Measurements from ENCODE around the gene SYT10.

Gene SYT10

GRCh38 chr12:33455096-33455495, 15.5 kb upstream of the SYT10 start:
- DNase-seq (ENCODE audit: low read depth) = no peak
- H3K4me3 ChIP-seq (ENCODE audit: low read depth, low read length) = no peak overlapping the region
- no peak for TF ChIP-seq CTCF (conservative IDR thresholded peaks at IDR 0.05; ENCODE audit: low read depth, low read length)

- H3K4me3 ChIP-seq (ENCODE audit: low read depth, low read length) = no peak overlapping the region
- no peak for TF ChIP-seq CTCF (conservative IDR thresholded peaks at IDR 0.05; ENCODE audit: low read depth, low read length)
- DNase-seq (ENCODE audit: low read depth) = no peak
Measured at GRCh38 chr12:33450480-33450879, 10.9 kb upstream of the SYT10 start.

DNA sequence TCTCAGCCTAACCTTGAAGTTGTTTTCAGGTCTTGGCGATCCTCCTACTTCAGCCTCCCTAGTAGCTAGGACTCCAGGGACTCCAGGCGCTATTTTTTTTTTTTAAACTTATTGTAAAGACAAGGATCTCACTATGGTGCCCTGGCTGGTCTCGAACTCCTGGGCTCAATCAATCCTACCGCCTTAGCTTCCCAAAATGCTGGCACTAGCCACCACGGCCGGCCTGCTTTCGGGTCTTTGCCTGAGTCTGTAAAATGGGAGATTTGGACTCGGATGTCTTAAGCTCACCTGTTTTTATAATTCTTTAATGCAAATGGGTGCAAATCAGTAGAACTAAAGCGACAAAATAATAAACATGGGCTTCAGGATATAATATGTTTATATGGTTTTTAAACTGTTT, 858 bp upstream of the SYT10 start:
- no peak for TF ChIP-seq CTCF (conservative IDR thresholded peaks at IDR 0.05; ENCODE audit: low read depth, low read length)
- no peak for DNase-seq (ENCODE audit: low read depth)
- H3K4me3 ChIP-seq (ENCODE audit: low read depth, low read length) = no peak overlapping the region

- H3K4me3 ChIP-seq (ENCODE audit: low read depth, low read length) = peak overlapping the region; percentile 58
Measured at GRCh38 chr12:33438851-33439586, 600 bp downstream of the SYT10 start.

GRCh38 chr12:33438025-33438772, 1.4 kb downstream of the SYT10 start:
- DNase-seq (ENCODE audit: low read depth) = no peak
- no peak for TF ChIP-seq CTCF (conservative IDR thresholded peaks at IDR 0.05; ENCODE audit: low read depth, low read length)
- no peak overlapping the region for H3K4me3 ChIP-seq (ENCODE audit: low read depth, low read length)

More at GRCh38 chr12:33438851-33439586, 600 bp downstream of the SYT10 start:
- no peak for TF ChIP-seq CTCF (conservative IDR thresholded peaks at IDR 0.05; ENCODE audit: low read depth, low read length)
- peak; percentile 29 for DNase-seq (ENCODE audit: low read depth)

- TF ChIP-seq CTCF (conservative IDR thresholded peaks at IDR 0.05; ENCODE audit: low read depth, low read length) = no peak
- no peak for DNase-seq (ENCODE audit: low read depth)
- no peak overlapping the region for H3K4me3 ChIP-seq (ENCODE audit: low read depth, low read length)
Measured at GRCh38 chr12:33437598-33437997, 2.0 kb downstream of the SYT10 start.
